Measurements from ENCODE around the gene POM121L12.

Gene POM121L12

GRCh38 chr7:53035499-53036412 is at the start of gene POM121L12:
Gene POM121L12, plus strand, starts transcription at chr7:53035633. Its CDS starts 39 bp downstream, at chr7:53035672.
- no peak for FAIRE-seq
- no peak for TF ChIP-seq CTCF (IDR thresholded peaks at IDR 0.05; ENCODE audit: insufficient read depth, missing control alignments)
- no peak for DNase-seq (ENCODE audit: insufficient read length, low spot score)

- no peak for FAIRE-seq
Measured at GRCh38 chr7:52992001-52992400, 43.4 kb upstream of the POM121L12 start.

GRCh38 chr7:52992479-52993162 is 42.8 kb upstream of the POM121L12 start:
- FAIRE-seq: no peak
- no peak for DNase-seq (ENCODE audit: insufficient read length, low spot score)
- TF ChIP-seq CTCF (IDR thresholded peaks at IDR 0.05; ENCODE audit: insufficient read depth, missing control alignments): no peak

More at GRCh38 chr7:52992001-52992400, 43.4 kb upstream of the POM121L12 start:
- TF ChIP-seq CTCF (IDR thresholded peaks at IDR 0.05; ENCODE audit: insufficient read depth, missing control alignments): no peak
- DNase-seq (ENCODE audit: insufficient read length, low spot score): no peak

- no peak for DNase-seq (ENCODE audit: insufficient read length, low spot score)
- no peak for FAIRE-seq
- TF ChIP-seq CTCF (IDR thresholded peaks at IDR 0.05; ENCODE audit: insufficient read depth, missing control alignments): no peak
Measured at GRCh38 chr7:52995676-52996075, 39.8 kb upstream of the POM121L12 start.

- TF ChIP-seq CTCF (IDR thresholded peaks at IDR 0.05; ENCODE audit: insufficient read depth, missing control alignments): no peak
- FAIRE-seq: no peak
- DNase-seq (ENCODE audit: insufficient read length, low spot score): no peak
Measured at GRCh38 chr7:53001221-53001620, 34.2 kb upstream of the POM121L12 start.

GRCh38 chr7:53002389-53002788 is 33.0 kb upstream of the POM121L12 start:
- DNase-seq (ENCODE audit: insufficient read length, low spot score): no peak
- no peak for TF ChIP-seq CTCF (IDR thresholded peaks at IDR 0.05; ENCODE audit: insufficient read depth, missing control alignments)

More at GRCh38 chr7:53002389-53002788, 33.0 kb upstream of the POM121L12 start:
- FAIRE-seq: no peak
